ENCODE measurements around the gene DUSP19.

DNA sequence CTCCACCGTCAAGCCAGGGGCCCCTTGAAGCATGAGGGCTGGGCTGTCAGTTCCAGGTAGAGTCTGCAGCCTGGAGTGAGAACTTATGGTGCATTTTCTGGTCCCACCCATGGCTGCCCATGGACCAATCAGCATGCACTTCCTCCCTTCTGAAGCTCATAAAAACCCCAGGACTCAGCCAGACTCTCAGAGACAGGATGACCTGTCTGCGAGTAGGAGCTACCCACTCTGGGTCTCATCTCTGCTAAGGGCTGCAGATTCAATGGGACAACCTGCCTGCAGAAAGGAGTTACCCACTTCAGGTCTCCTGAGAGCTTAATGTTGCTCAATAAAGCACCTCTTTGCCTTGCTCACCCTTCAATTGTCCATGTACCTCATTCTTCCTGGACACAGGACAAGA is 9.4 kb upstream of the DUSP19 start:
- TF ChIP-seq, protein P1, sequence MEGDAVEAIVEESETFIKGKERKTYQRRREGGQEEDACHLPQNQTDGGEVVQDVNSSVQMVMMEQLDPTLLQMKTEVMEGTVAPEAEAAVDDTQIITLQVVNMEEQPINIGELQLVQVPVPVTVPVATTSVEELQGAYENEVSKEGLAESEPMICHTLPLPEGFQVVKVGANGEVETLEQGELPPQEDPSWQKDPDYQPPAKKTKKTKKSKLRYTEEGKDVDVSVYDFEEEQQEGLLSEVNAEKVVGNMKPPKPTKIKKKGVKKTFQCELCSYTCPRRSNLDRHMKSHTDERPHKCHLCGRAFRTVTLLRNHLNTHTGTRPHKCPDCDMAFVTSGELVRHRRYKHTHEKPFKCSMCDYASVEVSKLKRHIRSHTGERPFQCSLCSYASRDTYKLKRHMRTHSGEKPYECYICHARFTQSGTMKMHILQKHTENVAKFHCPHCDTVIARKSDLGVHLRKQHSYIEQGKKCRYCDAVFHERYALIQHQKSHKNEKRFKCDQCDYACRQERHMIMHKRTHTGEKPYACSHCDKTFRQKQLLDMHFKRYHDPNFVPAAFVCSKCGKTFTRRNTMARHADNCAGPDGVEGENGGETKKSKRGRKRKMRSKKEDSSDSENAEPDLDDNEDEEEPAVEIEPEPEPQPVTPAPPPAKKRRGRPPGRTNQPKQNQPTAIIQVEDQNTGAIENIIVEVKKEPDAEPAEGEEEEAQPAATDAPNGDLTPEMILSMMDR (IDR thresholded peaks at IDR 0.05; ENCODE audit: low read length): no peak
- no peak for TF ChIP-seq EZH2 (IDR thresholded peaks at IDR 0.05; ENCODE audit: borderline replicate concordance, low read length)
